Transverse colon (tissue), 4 donors: Measurements from ENCODE around the gene CPNE1.

Source experiments
- CTCF ChIP-seq, 5 experiments: fragments of 200-600 bp in 3 of 5; fragments of 450-650 bp in 2 of 5; sonication (generic) in 3 of 5; IDR thresholded peaks; 1 replicate in 2 of 5; 2 replicates in 3 of 5; pipeline ENCODE4 v1.5.1; 2016 to 2017; ENCODE audit warnings: antibody characterized with exemption in 5 of 5, inconsistent platforms in 3 of 5, mild to moderate bottlenecking in 2 of 5, moderate library complexity in 1 of 5
- POLR2A ChIP-seq: fragments of 450-650 bp; IDR thresholded peaks from one replicate; pipeline ENCODE4 v1.6.1; 2016; ENCODE audit warnings: antibody characterized with exemption, mild to moderate bottlenecking, moderate library complexity
- POLR2AphosphoS5 ChIP-seq, 3 donors: sonication (generic); formaldehyde crosslinking; IDR thresholded peaks; one replicate each; pipeline ENCODE4 v1.6.1; 2016; ENCODE audit warnings: antibody characterized with exemption in 3 of 3

GRCh38 chr20:35579196-35579595, 85.5 kb downstream of the CPNE1 start:
- TF ChIP-seq CTCF (IDR thresholded peaks at IDR 0.05) (no peak), POLR2AphosphoS5 (IDR thresholded peaks at IDR 0.05) (no peak), POLR2A (no peak)
